ENCODE measurements around the gene MEPCE. TPM values are rescaled to one million over a fixed set of nuclear protein-coding genes. Genes with fewer than 3 reads are reported as not detected.

The MEPCE gene
- total RNA-seq, 1 donor from 2014 or later = 18.5 TPM

- no peak for DNase-seq
- Mint-ChIP-seq H3K9me3 (ENCODE audit: unreplicated experiment) (no peaks in the 10 kb centered on the region), H3K27me3 (ENCODE audit: unreplicated experiment) (no peaks in the 10 kb centered on the region), H3K36me3 (ENCODE audit: unreplicated experiment) (no peaks in the 10 kb centered on the region), H3K27ac (ENCODE audit: unreplicated experiment) (no peak overlapping the region), H3K4me1 (ENCODE audit: low read depth, unreplicated experiment) (no peaks in the 10 kb centered on the region), H3K4me3 (ENCODE audit: unreplicated experiment) (no peak overlapping the region)
- TF ChIP-seq CTCF (IDR thresholded peaks at IDR 0.05; ENCODE audit: partially characterized antibody, unreplicated experiment) = peak; percentile 18
These were observed 10.5 kb upstream of the MEPCE start for GRCh38 chr7:100418930-100419659.

GRCh38 chr7:100419660-100420226, 9.9 kb upstream of the MEPCE start:
- no peak for TF ChIP-seq CTCF (IDR thresholded peaks at IDR 0.05; ENCODE audit: partially characterized antibody, unreplicated experiment)
- Mint-ChIP-seq H3K4me1 (ENCODE audit: low read depth, unreplicated experiment) (no peaks in the 10 kb centered on the region), H3K27me3 (ENCODE audit: unreplicated experiment) (no peaks in the 10 kb centered on the region), H3K9me3 (ENCODE audit: unreplicated experiment) (no peaks in the 10 kb centered on the region), H3K4me3 (ENCODE audit: unreplicated experiment) (no peak overlapping the region), H3K36me3 (ENCODE audit: unreplicated experiment) (no peaks in the 10 kb centered on the region), H3K27ac (ENCODE audit: unreplicated experiment) (no peak overlapping the region)
- DNase-seq = no peak

GRCh38 chr7:100423315-100423714, 6.3 kb upstream of the MEPCE start:
- Mint-ChIP-seq H3K27me3 (ENCODE audit: unreplicated experiment) (peaks cover 4% of the 10 kb centered on the region), H3K4me1 (ENCODE audit: low read depth, unreplicated experiment) (no peaks in the 10 kb centered on the region), H3K4me3 (ENCODE audit: unreplicated experiment) (no peak overlapping the region), H3K9me3 (ENCODE audit: unreplicated experiment) (peaks cover 3% of the 10 kb centered on the region), H3K36me3 (ENCODE audit: unreplicated experiment) (no peaks in the 10 kb centered on the region), H3K27ac (ENCODE audit: unreplicated experiment) (no peak overlapping the region)
- DNase-seq = no peak
- TF ChIP-seq CTCF (IDR thresholded peaks at IDR 0.05; ENCODE audit: partially characterized antibody, unreplicated experiment) = no peak

GRCh38 chr7:100425347-100425746, 4.3 kb upstream of the MEPCE start:
- H3K27me3 Mint-ChIP-seq (ENCODE audit: unreplicated experiment) = peaks cover 18% of the 10 kb centered on the region
- no peaks in the 10 kb centered on the region for H3K4me1 Mint-ChIP-seq (ENCODE audit: low read depth, unreplicated experiment)
- peaks cover 16% of the 10 kb centered on the region for H3K9me3 Mint-ChIP-seq (ENCODE audit: unreplicated experiment)
- no peak overlapping the region for H3K4me3 Mint-ChIP-seq (ENCODE audit: unreplicated experiment)
- no peak for TF ChIP-seq CTCF (IDR thresholded peaks at IDR 0.05; ENCODE audit: partially characterized antibody, unreplicated experiment)
- DNase-seq = no peak
- H3K36me3 Mint-ChIP-seq (ENCODE audit: unreplicated experiment) = no peaks in the 10 kb centered on the region
- H3K27ac Mint-ChIP-seq (ENCODE audit: unreplicated experiment) = no peak overlapping the region

- peaks cover 18% of the 10 kb centered on the region for H3K9me3 Mint-ChIP-seq (ENCODE audit: unreplicated experiment)
- no peaks in the 10 kb centered on the region for H3K36me3 Mint-ChIP-seq (ENCODE audit: unreplicated experiment)
- DNase-seq = no peak
- H3K4me3 Mint-ChIP-seq (ENCODE audit: unreplicated experiment) = no peak overlapping the region
- H3K27ac Mint-ChIP-seq (ENCODE audit: unreplicated experiment) = no peak overlapping the region
- peaks cover 24% of the 10 kb centered on the region for H3K27me3 Mint-ChIP-seq (ENCODE audit: unreplicated experiment)
- no peak for TF ChIP-seq CTCF (IDR thresholded peaks at IDR 0.05; ENCODE audit: partially characterized antibody, unreplicated experiment)
- no peaks in the 10 kb centered on the region for H3K4me1 Mint-ChIP-seq (ENCODE audit: low read depth, unreplicated experiment)
These were observed 3.1 kb upstream of the MEPCE start for GRCh38 chr7:100426516-100426915.

Measured in glutamatergic neuron (in vitro differentiated cells).